Neural cell (in vitro differentiated cells): ENCODE measurements around the gene TBC1D10B. TPM values are rescaled to one million over a fixed set of nuclear protein-coding genes. Genes with fewer than 3 reads are reported as not detected.
"Not testable (repeated sequence)": the region's sequence is repeated elsewhere in the genome, so short reads cannot be mapped to it uniquely, and the experiment has no call there.

ENCODE experiments used
- H2AFZ ChIP-seq: fragments of 200-600, 300-800 bp; sonication (generic), shearing (Covaris generic); 2 replicates; pipeline ENCODE4 v1.6.0; 2014; ENCODE audit warnings: low read depth, mild to moderate bottlenecking, antibody characterized with exemption, low read length, moderate library complexity
- H3F3A ChIP-seq: fragments of 200-600 bp; shearing (Covaris generic); 2 replicates; pipeline ENCODE4 v1.6.1; 2016; ENCODE audit warnings: mild to moderate bottlenecking, moderate library complexity, mixed read lengths, antibody characterized with exemption, low read length; ENCODE audit not compliant: insufficient read depth, poor library complexity, severe bottlenecking
- H3K27ac ChIP-seq: fragments of 200-600, 300-800 bp; sonication (generic), shearing (Covaris generic); 2 replicates; pipeline ENCODE4 v1.5.1; 2014; ENCODE audit warnings: mild to moderate bottlenecking, low read length, moderate library complexity
- H3K27me3 ChIP-seq: fragments of 300-800, 200-600 bp; sonication (generic), shearing (Covaris generic); 2 replicates; pipeline ENCODE4 v1.6.0; 2014; ENCODE audit warnings: mild to moderate bottlenecking, low read depth, low read length, moderate library complexity; ENCODE audit not compliant: insufficient read depth
- H3K36me3 ChIP-seq: fragments of 300-800, 200-600 bp; sonication (generic), shearing (Covaris generic); 2 replicates; pipeline ENCODE4 v1.5.1; 2014; ENCODE audit warnings: mild to moderate bottlenecking, antibody characterized with exemption, low read length, moderate library complexity; ENCODE audit not compliant: insufficient read depth
- H3K4me2 ChIP-seq: fragments of 300-800, 200-600 bp; sonication (generic), shearing (Covaris generic); 2 replicates; pipeline ENCODE4 v1.6.0; 2014; ENCODE audit warnings: mild to moderate bottlenecking, low read length
- H3K4me3 ChIP-seq: fragments of 300-800, 200-600 bp; sonication (generic), shearing (Covaris generic); 2 replicates; pipeline ENCODE4 v1.5.1; 2014; ENCODE audit warnings: mild to moderate bottlenecking, low read length, moderate library complexity
- H3K79me2 ChIP-seq: fragments of 200-600 bp; shearing (Covaris generic); replicated peaks from 2 replicates; pipeline ENCODE4 v1.6.0; 2014; ENCODE audit warnings: mild to moderate bottlenecking, low read length, moderate library complexity; ENCODE audit not compliant: insufficient read depth
- H3K9ac ChIP-seq: fragments of 300-800, 200-600 bp; sonication (generic), shearing (Covaris generic); 2 replicates; pipeline ENCODE4 v1.6.1; 2016; ENCODE audit warnings: mild to moderate bottlenecking, low read length, mixed read lengths
- H3K9me2 ChIP-seq: fragments of 200-600 bp; shearing (Covaris generic); 2 replicates; pipeline ENCODE4 v1.6.1; 2016; ENCODE audit warnings: mild to moderate bottlenecking, low read length, mixed read lengths; ENCODE audit not compliant: insufficient read depth
- H3K9me3 ChIP-seq: fragments of 200-600, 300-800 bp; sonication (generic), shearing (Covaris generic); 2 replicates; pipeline ENCODE4 v1.6.1; 2016; ENCODE audit warnings: mild to moderate bottlenecking, mixed run types, low read length, moderate library complexity, mixed read lengths
- H4K20me1 ChIP-seq: fragments of 200-600 bp; shearing (Covaris generic); 2 replicates; pipeline ENCODE4 v1.6.1; 2016; ENCODE audit warnings: mild to moderate bottlenecking, mixed run types; ENCODE audit not compliant: insufficient read depth
- MXI1 ChIP-seq: fragments of 450-650 bp; conservative IDR thresholded peaks from 2 replicates; pipeline ENCODE4 v1.6.1; 2014; ENCODE audit warnings: antibody characterized with exemption, mild to moderate bottlenecking; ENCODE audit not compliant: poor library complexity, severe bottlenecking
- POLR2AphosphoS5 ChIP-seq: IDR thresholded peaks from 2 replicates; pipeline ENCODE4 v1.6.1; 2012
- polyA plus RNA-seq: library from polyadenylated mRNA; depleted of rRNA; stranded (reverse); fragments of >200 nt; gene quantifications from 2 replicates; pipeline ENCODE4 v1.2.3, GENCODE V29; 2014
- small RNA-seq, 3 experiments: library from RNA; depleted of rRNA; stranded (forward); fragments of <200 nt; gene quantifications; one replicate each; pipeline ENCODE3, GENCODE V24; 2012

TBC1D10B gene
- polyA plus RNA-seq, 1 donor from 2014 or later, result 24.1 TPM

- not testable (repeated sequence) for H3K9me2 ChIP-seq, H2AFZ ChIP-seq, H4K20me1 ChIP-seq, H3K4me2 ChIP-seq, H3K9me3 ChIP-seq, H3F3A ChIP-seq, H3K27me3 ChIP-seq, H3K36me3 ChIP-seq, H3K79me2 ChIP-seq
- Histone ChIP-seq H3K4me3 (peak overlapping the region; percentile 68), H3K9ac (peak overlapping the region; percentile 79), H3K27ac (peak overlapping the region; percentile 74)
- TF ChIP-seq MXI1, result peak; percentile 40
- peak; percentile 83 for TF ChIP-seq POLR2AphosphoS5
Measured at GRCh38 chr16:30335028-30335597, 35.2 kb downstream of the TBC1D10B start.

DNA sequence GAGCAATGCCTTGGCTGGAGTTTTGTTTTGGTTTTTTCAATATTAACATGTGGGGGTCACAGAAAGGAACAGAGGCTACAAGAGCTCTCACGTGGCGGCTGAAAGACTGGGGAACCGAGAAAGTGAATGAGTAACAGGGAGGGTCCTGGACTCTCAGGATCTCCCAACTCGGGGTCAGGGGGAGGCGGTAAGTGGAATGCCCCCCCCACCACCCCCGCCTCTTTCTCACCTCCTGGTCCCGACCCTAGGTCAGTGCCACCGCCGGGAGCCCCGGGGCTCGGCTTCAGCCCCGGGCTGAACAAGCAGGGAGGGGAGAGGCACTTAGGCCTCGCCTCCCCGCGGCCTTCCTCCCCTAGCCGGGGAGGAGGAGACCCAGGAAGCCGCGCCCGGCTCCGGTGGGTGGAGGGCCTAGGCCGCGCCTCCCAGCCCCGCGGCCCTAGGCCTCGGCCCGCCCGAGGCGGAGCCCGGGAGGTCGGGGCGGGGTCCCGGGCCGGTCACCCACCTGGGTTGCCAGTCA, 35.8 kb downstream of the TBC1D10B start:
- H3K9me2 ChIP-seq, H3K79me2 ChIP-seq, H3K4me2 ChIP-seq, H3K36me3 ChIP-seq, H3K27me3 ChIP-seq, H3F3A ChIP-seq, H3K27ac ChIP-seq, H3K9me3 ChIP-seq, H2AFZ ChIP-seq, H4K20me1 ChIP-seq: not testable (repeated sequence)
- H3K4me3 ChIP-seq, result peak overlapping the region; percentile 68
- H3K9ac ChIP-seq, result peak overlapping the region; percentile 79

GRCh38 chr16:30324220-30324619, 46.1 kb downstream of the TBC1D10B start:
- not testable (repeated sequence) for H3K27me3 ChIP-seq, H3K9me3 ChIP-seq, H4K20me1 ChIP-seq, H3K4me2 ChIP-seq, H3K27ac ChIP-seq, H3F3A ChIP-seq, H3K79me2 ChIP-seq, H3K4me3 ChIP-seq, H3K9ac ChIP-seq, H3K36me3 ChIP-seq, H3K9me2 ChIP-seq, H2AFZ ChIP-seq

- not testable (repeated sequence) for H3K9ac ChIP-seq, H2AFZ ChIP-seq, H3K9me3 ChIP-seq, H3K4me2 ChIP-seq, H4K20me1 ChIP-seq, H3K9me2 ChIP-seq, H3K79me2 ChIP-seq, H3K4me3 ChIP-seq, H3K27me3 ChIP-seq, H3K27ac ChIP-seq, H3F3A ChIP-seq, H3K36me3 ChIP-seq
Measured at GRCh38 chr16:30318647-30319046, 51.6 kb downstream of the TBC1D10B start.

- not testable (repeated sequence) for H3K4me3 ChIP-seq, H3K9ac ChIP-seq, H3K79me2 ChIP-seq, H3K4me2 ChIP-seq, H2AFZ ChIP-seq, H3K9me2 ChIP-seq, H3F3A ChIP-seq, H3K9me3 ChIP-seq, H3K36me3 ChIP-seq, H3K27me3 ChIP-seq, H4K20me1 ChIP-seq, H3K27ac ChIP-seq
Measured at GRCh38 chr16:30310937-30311336, 59.4 kb downstream of the TBC1D10B start.

GRCh38 chr16:30309255-30309654, 61.0 kb downstream of the TBC1D10B start:
- H3K9me3 ChIP-seq, H3K4me2 ChIP-seq, H3K9ac ChIP-seq, H3K36me3 ChIP-seq, H4K20me1 ChIP-seq, H3K79me2 ChIP-seq, H3K9me2 ChIP-seq, H2AFZ ChIP-seq, H3K27me3 ChIP-seq, H3K27ac ChIP-seq, H3F3A ChIP-seq, H3K4me3 ChIP-seq: not testable (repeated sequence)

Small RNAs within 50 kb of the gene (small RNA-seq; reads per million reads assigned to genes)
- gene RF00406, result 4.0 to 7.8 (median 4.7) reads per million in 3 experiments

Other genes starting within 250 kb of the TBC1D10B start
- 18.5 and 20.2 TPM in 2 replicates for gene MAPK3, start 247.3 kb downstream of the TBC1D10B start, polyA plus RNA-seq
- gene CORO1A, start 186.9 kb downstream of the TBC1D10B start, polyA plus RNA-seq, result 106 and 107 TPM in 2 replicates
- 394 and 487 TPM in 2 replicates for gene BOLA2B, start 176.8 kb downstream of the TBC1D10B start, polyA plus RNA-seq
- gene SLX1A, start 176.6 kb downstream of the TBC1D10B start, polyA plus RNA-seq, result 22.8 and 43.4 TPM in 2 replicates
- 12.1 and 13.2 TPM in 2 replicates for gene SULT1A3, start 171.2 kb downstream of the TBC1D10B start, polyA plus RNA-seq
- gene NPIPB13, start 122.0 kb downstream of the TBC1D10B start, polyA plus RNA-seq, result 2.2 and 3.9 TPM in 2 replicates
- gene CD2BP2, start 15.2 kb downstream of the TBC1D10B start, polyA plus RNA-seq, result 76.3 and 83.3 TPM in 2 replicates
- gene MYL11, start 4.3 kb upstream of the TBC1D10B start, polyA plus RNA-seq, result not detected in 2 replicates
- 0.38 TPM in 1 of 2 replicates, not detected in the other for gene SEPTIN1, start 12.1 kb upstream of the TBC1D10B start, polyA plus RNA-seq
- 42.3 and 48.9 TPM in 2 replicates for gene ZNF48, start 24.9 kb upstream of the TBC1D10B start, polyA plus RNA-seq
- gene ZNF771, start 37.1 kb upstream of the TBC1D10B start, polyA plus RNA-seq, result 10.2 and 11.7 TPM in 2 replicates
- gene DCTPP1, start 59.5 kb upstream of the TBC1D10B start, polyA plus RNA-seq, result 47.3 and 60.4 TPM in 2 replicates
- 9.8 and 11.1 TPM in 2 replicates for gene SEPHS2, start 75.4 kb upstream of the TBC1D10B start, polyA plus RNA-seq
- not detected in 2 replicates for gene ITGAL, start 102.2 kb upstream of the TBC1D10B start, polyA plus RNA-seq
- gene ZNF768, start 156.1 kb upstream of the TBC1D10B start, polyA plus RNA-seq, result 54.4 and 56.5 TPM in 2 replicates
- 5.7 and 8.4 TPM in 2 replicates for gene ZNF747, start 164.4 kb upstream of the TBC1D10B start, polyA plus RNA-seq
- gene ZNF764, start 187.9 kb upstream of the TBC1D10B start, polyA plus RNA-seq, result 10.5 and 14.9 TPM in 2 replicates
- 26.9 and 28.4 TPM in 2 replicates for gene ZNF688, start 201.2 kb upstream of the TBC1D10B start, polyA plus RNA-seq
- 26.4 and 44.1 TPM in 2 replicates for gene ZNF785, start 215.2 kb upstream of the TBC1D10B start, polyA plus RNA-seq
- gene ZNF689, start 239.9 kb upstream of the TBC1D10B start, polyA plus RNA-seq, result 10.6 and 13.9 TPM in 2 replicates